Fibroblast of peridontal ligament (primary cell): ENCODE results near the gene MTMR12.
A peak's percentile ranks its signal among the peaks of the same experiment; 100 is the strongest.
"Not testable (repeated sequence)": the region's sequence is repeated elsewhere in the genome, so short reads cannot be mapped to it uniquely, and the experiment has no call there.

Source experiments
- DNase-seq: peaks from one replicate; pipeline ENCODE4 v3.0.0-alpha.2; 2010; ENCODE audit errors: extremely low read depth

The MTMR12 gene

GRCh38 chr5:32232441-32233219 is 80.1 kb downstream of the MTMR12 start:
- DNase-seq, result peak; percentile 80

- DNase-seq, result no peak
Observed at GRCh38 chr5:32231929-32232328, 80.8 kb downstream of the MTMR12 start.

- DNase-seq, result no peak
Observed at GRCh38 chr5:32231241-32231640, 81.5 kb downstream of the MTMR12 start.

GRCh38 chr5:32230356-32231099 is 82.2 kb downstream of the MTMR12 start:
- DNase-seq, result no peak

GRCh38 chr5:32229586-32229985 is 83.2 kb downstream of the MTMR12 start:
- no peak for DNase-seq

- DNase-seq, result no peak
Observed at GRCh38 chr5:32228816-32229215, 83.9 kb downstream of the MTMR12 start.

- peak; percentile 77 for DNase-seq
Observed at GRCh38 chr5:32225445-32225844, 87.3 kb downstream of the MTMR12 start.

- peak; percentile 75 for DNase-seq
Observed at GRCh38 chr5:32223972-32224609, 88.6 kb downstream of the MTMR12 start.

GRCh38 chr5:32222723-32223470 is 89.8 kb downstream of the MTMR12 start:
- no peak for DNase-seq

- peak; percentile 34 for DNase-seq
Observed at GRCh38 chr5:32217886-32218396, 94.8 kb downstream of the MTMR12 start.

GRCh38 chr5:32214344-32214743 is 98.4 kb downstream of the MTMR12 start:
- DNase-seq, result not testable (repeated sequence)

GRCh38 chr5:32210151-32210550 is 102.6 kb downstream of the MTMR12 start:
- no peak for DNase-seq

- not testable (repeated sequence) for DNase-seq
Observed at GRCh38 chr5:32208837-32209236, 103.9 kb downstream of the MTMR12 start.

GRCh38 chr5:32207355-32207634 is 105.4 kb downstream of the MTMR12 start:
- DNase-seq, result no peak

- DNase-seq, result no peak
Observed at GRCh38 chr5:32206509-32207354, 106.0 kb downstream of the MTMR12 start.

GRCh38 chr5:32206053-32206452 is 106.7 kb downstream of the MTMR12 start:
- no peak for DNase-seq

GRCh38 chr5:32202394-32202793 is 110.3 kb downstream of the MTMR12 start:
- peak; percentile 98 for DNase-seq

- peak; percentile 30 for DNase-seq
Observed at GRCh38 chr5:32201122-32201753, 111.5 kb downstream of the MTMR12 start.

- DNase-seq, result peak; percentile 65
Observed at GRCh38 chr5:32197032-32197431, 115.7 kb downstream of the MTMR12 start.

GRCh38 chr5:32195265-32195664 is 117.5 kb downstream of the MTMR12 start:
- DNase-seq, result no peak
